GM23338 (cell line): ENCODE measurements around the gene DUSP11. TPM values are rescaled to one million over a fixed set of nuclear protein-coding genes. Genes with fewer than 3 reads are reported as not detected.

Experiments used
- ATAC-seq: fragments of 200-7000 bp; cut with Tn5 transposase; 3 replicates; pipeline ENCODE4 v1.9.1; 2020
- DNase-seq: peaks from one replicate; pipeline ENCODE4 v3.0.0-alpha.2; 2015; ENCODE audit warnings: low spot score
- H2AFZ ChIP-seq: fragments of 200-600 bp; sonication (generic); 2 replicates; pipeline ENCODE4 v1.8.0; 2016; ENCODE audit warnings: antibody characterized with exemption, mild to moderate bottlenecking, moderate library complexity
- H3F3A ChIP-seq: fragments of 200-600 bp; sonication (generic); replicated peaks from 2 replicates; pipeline ENCODE4 v1.8.0; 2017; ENCODE audit warnings: antibody characterized with exemption, mixed run types, low read depth
- H3K27ac ChIP-seq: fragments of 200-600 bp; sonication (generic); 2 replicates; pipeline ENCODE4 v1.6.1; 2016; ENCODE audit warnings: low read depth
- H3K27me3 ChIP-seq: fragments of 200-600 bp; sonication (generic); 2 replicates; pipeline ENCODE4 v1.8.0; 2016; ENCODE audit warnings: mild to moderate bottlenecking, mixed run types, moderate library complexity; ENCODE audit not compliant: insufficient read depth
- H3K36me3 ChIP-seq: fragments of 200-600 bp; sonication (generic); 2 replicates; pipeline ENCODE4 v1.8.0; 2016; ENCODE audit warnings: mild to moderate bottlenecking; ENCODE audit not compliant: insufficient read depth
- H3K4me1 ChIP-seq: fragments of 200-600 bp; sonication (generic); 2 replicates; pipeline ENCODE4 v1.8.0; 2016; ENCODE audit warnings: mild to moderate bottlenecking, moderate library complexity; ENCODE audit not compliant: insufficient read depth
- H3K4me2 ChIP-seq: fragments of 200-600 bp; sonication (generic); 2 replicates; pipeline ENCODE4 v1.7.1; 2017; ENCODE audit warnings: mixed run types
- H3K4me3 ChIP-seq: fragments of 200-600 bp; sonication (generic); 2 replicates; pipeline ENCODE4 v1.6.1; 2016; ENCODE audit warnings: mixed run types
- H3K79me2 ChIP-seq: fragments of 200-600 bp; sonication (generic); replicated peaks from 2 replicates; pipeline ENCODE4 v1.8.0; 2017; ENCODE audit warnings: mild to moderate bottlenecking; ENCODE audit not compliant: insufficient read depth
- H3K9me2 ChIP-seq: fragments of 200-600 bp; sonication (generic); 2 replicates; pipeline ENCODE4 v1.8.0; 2017; ENCODE audit not compliant: insufficient read depth
- H4K20me1 ChIP-seq: fragments of 200-600 bp; sonication (generic); replicated peaks from 2 replicates; pipeline ENCODE4 v1.8.0; 2017; ENCODE audit warnings: mild to moderate bottlenecking; ENCODE audit not compliant: insufficient read depth
- H3K27ac Mint-ChIP-seq: 2 replicates; pipeline ENCODE4 v1.8.0; 2020; ENCODE audit warnings: inconsistent platforms, mild to moderate bottlenecking, moderate library complexity, mixed read lengths
- H3K27me3 Mint-ChIP-seq: 3 replicates; pipeline ENCODE4 v1.8.0; 2022; ENCODE audit warnings: low read depth, mild to moderate bottlenecking, moderate library complexity, mixed read lengths, inconsistent platforms; ENCODE audit not compliant: insufficient read depth, poor library complexity
- H3K36me3 Mint-ChIP-seq: 3 replicates; pipeline ENCODE4 v1.8.0; 2021; ENCODE audit warnings: low read depth, mild to moderate bottlenecking, inconsistent platforms, moderate library complexity, mixed read lengths
- H3K4me1 Mint-ChIP-seq: 3 replicates; pipeline ENCODE4 v1.8.0; 2020; ENCODE audit warnings: mild to moderate bottlenecking, inconsistent platforms, mixed read lengths
- H3K4me3 Mint-ChIP-seq: 3 replicates; pipeline ENCODE4 v1.8.0; 2021; ENCODE audit warnings: moderate library complexity, mild to moderate bottlenecking, inconsistent platforms, mixed read lengths
- H3K9me3 Mint-ChIP-seq: 3 replicates; pipeline ENCODE4 v1.8.0; 2020; ENCODE audit warnings: moderate library complexity, mild to moderate bottlenecking, inconsistent platforms, mixed read lengths
- CREB1 ChIP-seq: fragments of 250-450 bp; sonication (Bioruptor Pico); IDR thresholded peaks from 2 replicates; pipeline ENCODE4 v1.5.0; 2020; ENCODE audit warnings: low read depth, mild to moderate bottlenecking, moderate library complexity
- CTCF ChIP-seq, 2 experiments: fragments of 200-600 bp in 1 of 2; sonication (generic) in 1 of 2; conservative IDR thresholded peaks; 2 replicates each; pipeline versions ENCODE4 v1.5.1 to v1.6.1; 2016 to 2017; ENCODE audit warnings: antibody characterized with exemption in 2 of 2, low read depth in 2 of 2, mild to moderate bottlenecking in 2 of 2, moderate library complexity in 1 of 2
- ETS1 ChIP-seq: IDR thresholded peaks from 2 replicates; pipeline ENCODE4 v1.6.1; 2016; ENCODE audit warnings: antibody characterized with exemption
- EZH2 ChIP-seq: fragments of 200-600 bp; sonication (generic); IDR thresholded peaks from one replicate; pipeline ENCODE4 v1.8.0; 2017; ENCODE audit warnings: antibody characterized with exemption, mild to moderate bottlenecking, low read depth; ENCODE audit not compliant: unreplicated experiment
- EZH2phosphoT487 ChIP-seq: fragments of 200-600 bp; sonication (generic); IDR thresholded peaks from one replicate; pipeline ENCODE4 v1.8.1; 2018; ENCODE audit warnings: antibody characterized with exemption; ENCODE audit not compliant: unreplicated experiment
- JUNB ChIP-seq: IDR thresholded peaks from one replicate; pipeline ENCODE4 v1.6.1; 2016; ENCODE audit warnings: antibody characterized with exemption; ENCODE audit not compliant: unreplicated experiment
- NANOG ChIP-seq: IDR thresholded peaks from 2 replicates; pipeline ENCODE4 v1.6.1; 2016; ENCODE audit warnings: antibody characterized with exemption, borderline replicate concordance
- POLR2AphosphoS5 ChIP-seq: IDR thresholded peaks from 2 replicates; pipeline ENCODE4 v1.6.1; 2016; ENCODE audit warnings: antibody characterized with exemption, low read depth
- REST ChIP-seq: IDR thresholded peaks from one replicate; pipeline ENCODE4 v1.6.1; 2018; ENCODE audit warnings: antibody characterized with exemption; ENCODE audit not compliant: unreplicated experiment
- STAT1 ChIP-seq: IDR thresholded peaks from one replicate; pipeline ENCODE4 v1.6.1; 2016; ENCODE audit warnings: antibody characterized with exemption; ENCODE audit not compliant: unreplicated experiment
- ZNF114 ChIP-seq: fragments of 250-450 bp; sonication (Bioruptor Pico); IDR thresholded peaks from 2 replicates; pipeline ENCODE4 v1.5.0; 2020; ENCODE audit warnings: mild to moderate bottlenecking, moderate library complexity
- ZNF331 ChIP-seq: fragments of 250-450 bp; sonication (Bioruptor Pico); IDR thresholded peaks from 2 replicates; pipeline ENCODE4 v1.5.0; 2020; ENCODE audit warnings: low read depth, mild to moderate bottlenecking, moderate library complexity
- ZNF462 ChIP-seq: fragments of 250-450 bp; sonication (Bioruptor Pico); IDR thresholded peaks from 2 replicates; pipeline ENCODE4 v1.5.0; 2020; ENCODE audit warnings: mild to moderate bottlenecking, moderate library complexity
- polyA plus RNA-seq: library from polyadenylated mRNA; unstranded; fragments of >200 nt; fragmentation: Nextera tagmentation; extraction: Ambion mirVana; gene quantifications from 2 replicates; pipeline ENCODE4 v1.2.1, GENCODE V29; 2016
- total RNA-seq: library from RNA; depleted of rRNA; stranded (reverse); fragments of >200 nt; shearing (Covaris generic); gene quantifications from 2 replicates; pipeline ENCODE4 v1.2.3, GENCODE V29; 2014

The DUSP11 gene
- total and polyA plus RNA-seq, 2 experiments from 2014 or later: 21.0 to 23.3 TPM

DNA sequence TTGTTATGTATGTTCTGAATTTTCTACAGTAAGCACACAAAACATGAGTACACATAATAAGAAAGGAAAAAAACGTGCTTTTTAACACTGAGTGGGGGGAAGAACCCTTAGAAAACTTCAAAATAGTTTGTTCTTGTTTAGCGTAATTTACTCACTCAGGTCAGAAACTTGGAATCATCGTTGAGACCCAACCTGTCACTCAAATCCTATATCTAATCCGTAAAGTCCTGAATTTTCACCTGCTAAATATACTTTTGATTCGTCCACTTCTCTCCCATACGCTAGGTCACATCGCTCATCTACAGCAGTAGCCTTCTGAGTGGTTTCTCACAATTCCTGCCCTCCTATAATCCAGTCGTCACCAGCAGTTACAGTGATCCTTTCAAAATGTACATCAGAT, 43.5 kb downstream of the DUSP11 start:
- Histone ChIP-seq H3K4me1 (no peaks in the 10 kb centered on the region), H2AFZ (peak overlapping the region; percentile 97), H3K79me2 (peaks cover 16% of the 10 kb centered on the region), H3K4me2 (peak overlapping the region; percentile 99), H3K36me3 (peaks cover 3% of the 10 kb centered on the region; the same call in 1 of the 2 replicates), H3K27me3 (peaks cover 31% of the 10 kb centered on the region), H3K27ac (0 out of 2 replicates have a peak overlapping the region, but pooled peaks have one; percentile 78), H3K4me3 (peak overlapping the region; percentile 98), H3F3A (peaks cover 8% of the 10 kb centered on the region; the same call in 1 of the 2 replicates), H3K9me2 (peaks cover 7% of the 10 kb centered on the region), H4K20me1 (no peaks in the 10 kb centered on the region; the same call in 1 of the 2 replicates)
- ATAC-seq (no peak), DNase-seq (no peak)
- Mint-ChIP-seq H3K9me3 (peaks cover 9% of the 10 kb centered on the region), H3K4me3 (peak overlapping the region; percentile 95), H3K27me3 (peaks cover 16% of the 10 kb centered on the region), H3K27ac (peak overlapping the region; percentile 25; the same call in 1 of the 2 replicates), H3K36me3 (peaks cover 26% of the 10 kb centered on the region; the same call in 2 of the 3 replicates), H3K4me1 (peaks cover 4% of the 10 kb centered on the region)
- TF ChIP-seq NANOG (no peak), ETS1 (no peak), STAT1 (no peak), REST (no peak), ZNF114 (no peak), CTCF (conservative IDR thresholded peaks at IDR 0.05; ENCODE audit: low read depth in 2 of 2) (no peak), EZH2 (no peak), JUNB (no peak), EZH2phosphoT487 (no peak), CREB1 (CRISPR knock-in tag) (no peak), POLR2AphosphoS5 (no peak), ZNF462 (CRISPR knock-in tag) (no peak), ZNF331 (CRISPR knock-in tag) (no peak)
